ENCODE results near the gene PTGES2. TPM values are rescaled to one million over a fixed set of nuclear protein-coding genes. Genes with fewer than 3 reads are reported as not detected.
"Not testable (repeated sequence)": the region's sequence is repeated elsewhere in the genome, so short reads cannot be mapped to it uniquely, and the experiment has no call there.

The PTGES2 gene
- total and polyA plus RNA-seq, 2 donors from 2014 or later, result 64.1 to 117 TPM

GRCh38 chr9:128138001-128138400 is 10.5 kb upstream of the PTGES2 start:
- Histone ChIP-seq H3K36me3 (ENCODE audit: control insufficient read depth in 2 of 3, insufficient read depth in 3 of 3, low read length in 3 of 3) (no peaks in the 10 kb centered on the region), H3K27me3 (ENCODE audit: control insufficient read depth, insufficient read depth, low read length) (no peaks in the 10 kb centered on the region), H3K9ac (ENCODE audit: low read length in 3 of 3) (no peak overlapping the region), H3K4me3 (ENCODE audit: low read length in 3 of 3) (no peak overlapping the region), H3K4me1 (ENCODE audit: control insufficient read depth in 2 of 3, insufficient read depth in 2 of 3, low read depth in 1 of 3, low read length in 3 of 3) (no peaks in the 10 kb centered on the region), H3K27ac (ENCODE audit: low read depth in 2 of 2, low read length in 2 of 2) (no peak overlapping the region), H3K9me3 (ENCODE audit: control insufficient read depth in 2 of 3, insufficient read depth in 1 of 3, low read length in 3 of 3) (no peaks in the 10 kb centered on the region)
- no peak for FAIRE-seq
- no peak for TF ChIP-seq CTCF (IDR thresholded peaks at IDR 0.05; ENCODE audit: borderline replicate concordance, extremely low read depth, insufficient read depth)
- peak in 1 of 5 donors; percentile 37 for DNase-seq
- intact Hi-C loops (cut with DNase I), result no loop called here

GRCh38 chr9:128136816-128137793 is 9.6 kb upstream of the PTGES2 start:
- H3K36me3 ChIP-seq (ENCODE audit: control insufficient read depth in 2 of 3, insufficient read depth in 3 of 3, low read length in 3 of 3), result no peaks in the 10 kb centered on the region
- no peak for FAIRE-seq
- H3K27me3 ChIP-seq (ENCODE audit: control insufficient read depth, insufficient read depth, low read length), result no peaks in the 10 kb centered on the region
- no peak overlapping the region for H3K4me3 ChIP-seq (ENCODE audit: low read length in 3 of 3)
- peak in 1 of 5 donors; percentile 43 for DNase-seq
- TF ChIP-seq CTCF (IDR thresholded peaks at IDR 0.05; ENCODE audit: borderline replicate concordance, extremely low read depth, insufficient read depth), result no peak
- H3K4me1 ChIP-seq (ENCODE audit: control insufficient read depth in 2 of 3, insufficient read depth in 2 of 3, low read depth in 1 of 3, low read length in 3 of 3), result no peaks in the 10 kb centered on the region
- H3K9ac ChIP-seq (ENCODE audit: low read length in 3 of 3), result no peak overlapping the region
- H3K9me3 ChIP-seq (ENCODE audit: control insufficient read depth in 2 of 3, insufficient read depth in 1 of 3, low read length in 3 of 3), result no peaks in the 10 kb centered on the region
- intact Hi-C loops (cut with DNase I), result no loop called here
- H3K27ac ChIP-seq (ENCODE audit: low read depth in 2 of 2, low read length in 2 of 2), result no peak overlapping the region

GRCh38 chr9:128135561-128135960 is 8.0 kb upstream of the PTGES2 start:
- H3K27ac ChIP-seq (ENCODE audit: low read depth in 2 of 2, low read length in 2 of 2); H3K4me3 ChIP-seq (ENCODE audit: low read length in 3 of 3); H3K36me3 ChIP-seq (ENCODE audit: control insufficient read depth in 2 of 3, insufficient read depth in 3 of 3, low read length in 3 of 3); H3K9me3 ChIP-seq (ENCODE audit: control insufficient read depth in 2 of 3, insufficient read depth in 1 of 3, low read length in 3 of 3); H3K9ac ChIP-seq (ENCODE audit: low read length in 3 of 3); intact Hi-C loops (cut with DNase I); FAIRE-seq; H3K4me1 ChIP-seq (ENCODE audit: control insufficient read depth in 2 of 3, insufficient read depth in 2 of 3, low read depth in 1 of 3, low read length in 3 of 3); H3K27me3 ChIP-seq (ENCODE audit: control insufficient read depth, insufficient read depth, low read length): not testable (repeated sequence)
- DNase-seq, result peak in 1 of 5 donors; percentile 53

- H3K27me3 ChIP-seq (ENCODE audit: control insufficient read depth, insufficient read depth, low read length); H3K9ac ChIP-seq (ENCODE audit: low read length in 3 of 3); intact Hi-C loops (cut with DNase I); FAIRE-seq; H3K4me3 ChIP-seq (ENCODE audit: low read length in 3 of 3); H3K9me3 ChIP-seq (ENCODE audit: control insufficient read depth in 2 of 3, insufficient read depth in 1 of 3, low read length in 3 of 3); H3K36me3 ChIP-seq (ENCODE audit: control insufficient read depth in 2 of 3, insufficient read depth in 3 of 3, low read length in 3 of 3); H3K27ac ChIP-seq (ENCODE audit: low read depth in 2 of 2, low read length in 2 of 2); H3K4me1 ChIP-seq (ENCODE audit: control insufficient read depth in 2 of 3, insufficient read depth in 2 of 3, low read depth in 1 of 3, low read length in 3 of 3): not testable (repeated sequence)
- DNase-seq, result peak in 2 of 5 donors; percentile 47 to 61
Measured at GRCh38 chr9:128132139-128132538, 4.6 kb upstream of the PTGES2 start.

GRCh38 chr9:128131346-128131745 is 3.8 kb upstream of the PTGES2 start:
- H3K4me3 ChIP-seq (ENCODE audit: low read length in 3 of 3), result not testable (repeated sequence)

GRCh38 chr9:128130651-128131050 is 3.1 kb upstream of the PTGES2 start:
- intact Hi-C loops (cut with DNase I); H3K27ac ChIP-seq (ENCODE audit: low read depth in 2 of 2, low read length in 2 of 2); H3K4me3 ChIP-seq (ENCODE audit: low read length in 3 of 3); H3K9ac ChIP-seq (ENCODE audit: low read length in 3 of 3); H3K36me3 ChIP-seq (ENCODE audit: control insufficient read depth in 2 of 3, insufficient read depth in 3 of 3, low read length in 3 of 3); H3K4me1 ChIP-seq (ENCODE audit: control insufficient read depth in 2 of 3, insufficient read depth in 2 of 3, low read depth in 1 of 3, low read length in 3 of 3); H3K9me3 ChIP-seq (ENCODE audit: control insufficient read depth in 2 of 3, insufficient read depth in 1 of 3, low read length in 3 of 3); H3K27me3 ChIP-seq (ENCODE audit: control insufficient read depth, insufficient read depth, low read length); FAIRE-seq: not testable (repeated sequence)
- peak in 1 of 5 donors; percentile 38 for DNase-seq

More at GRCh38 chr9:128131346-128131745, 3.8 kb upstream of the PTGES2 start:
- H3K36me3 ChIP-seq (ENCODE audit: control insufficient read depth in 2 of 3, insufficient read depth in 3 of 3, low read length in 3 of 3); H3K9me3 ChIP-seq (ENCODE audit: control insufficient read depth in 2 of 3, insufficient read depth in 1 of 3, low read length in 3 of 3); H3K27me3 ChIP-seq (ENCODE audit: control insufficient read depth, insufficient read depth, low read length); H3K4me1 ChIP-seq (ENCODE audit: control insufficient read depth in 2 of 3, insufficient read depth in 2 of 3, low read depth in 1 of 3, low read length in 3 of 3); FAIRE-seq; H3K9ac ChIP-seq (ENCODE audit: low read length in 3 of 3); H3K27ac ChIP-seq (ENCODE audit: low read depth in 2 of 2, low read length in 2 of 2); intact Hi-C loops (cut with DNase I): not testable (repeated sequence)
- DNase-seq, result peak in 1 of 5 donors; percentile 49
